Left forelimb (tissue), 1 donor: ENCODE measurements around the gene MAPRE2.
A peak's percentile ranks its signal among the peaks of the same experiment; 100 is the strongest.

Experiments used
- DNase-seq: peaks from one replicate; pipeline ENCODE4 v3.0.0-alpha.2; 2018; ENCODE audit warnings: low spot score

Gene MAPRE2

GRCh38 chr18:35040988-35041814 lies at the start of gene MAPRE2:
Gene MAPRE2, plus strand, starts transcription at chr18:35041413. Its CDS starts 127 bp downstream, at chr18:35041540.
- DNase-seq: peak; percentile 99

DNA sequence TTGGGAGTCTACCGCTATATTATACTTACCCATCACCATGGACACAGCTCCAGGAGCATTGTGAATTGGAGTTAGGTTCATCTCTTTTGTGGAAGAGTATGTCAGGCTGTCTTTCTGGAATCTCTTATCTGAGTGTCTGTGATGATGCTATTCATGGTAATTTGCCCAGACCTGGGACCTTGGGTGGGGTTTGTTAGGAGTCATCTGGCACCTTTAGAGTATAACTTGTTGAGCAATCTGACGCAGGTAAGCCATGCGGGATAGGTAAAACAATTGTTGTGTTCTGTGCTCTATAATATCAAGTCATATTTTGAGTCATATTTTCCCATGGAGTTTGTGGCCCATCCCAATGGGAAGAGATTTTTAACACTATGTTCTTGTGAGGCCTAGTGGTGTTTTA lies 49.7 kb upstream of the MAPRE2 start:
- no peak for DNase-seq

DNA sequence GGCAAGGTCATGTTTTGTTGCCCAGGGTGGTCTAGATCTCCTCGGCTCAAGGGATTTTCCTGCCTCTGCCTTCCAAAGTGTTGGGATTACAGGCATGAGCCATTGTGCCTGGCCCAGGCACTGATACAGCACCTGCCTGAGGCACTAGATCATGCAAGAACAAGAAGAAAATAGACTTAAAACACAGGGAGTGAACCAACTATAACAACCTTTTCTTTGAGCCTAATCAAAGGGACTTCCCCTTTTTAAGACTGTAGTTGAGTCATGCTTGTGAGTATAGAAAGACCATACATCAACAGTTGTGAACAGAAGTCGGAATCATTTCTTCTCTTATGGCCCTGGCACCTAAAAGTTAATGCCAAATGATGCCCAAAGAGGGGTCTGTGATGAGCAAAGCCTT lies 47.9 kb upstream of the MAPRE2 start:
- DNase-seq: no peak

- no peak for DNase-seq
Observed at GRCh38 chr18:34995746-34996145, 45.5 kb upstream of the MAPRE2 start.

GRCh38 chr18:34998661-34999060 lies 42.6 kb upstream of the MAPRE2 start:
- no peak for DNase-seq

DNA sequence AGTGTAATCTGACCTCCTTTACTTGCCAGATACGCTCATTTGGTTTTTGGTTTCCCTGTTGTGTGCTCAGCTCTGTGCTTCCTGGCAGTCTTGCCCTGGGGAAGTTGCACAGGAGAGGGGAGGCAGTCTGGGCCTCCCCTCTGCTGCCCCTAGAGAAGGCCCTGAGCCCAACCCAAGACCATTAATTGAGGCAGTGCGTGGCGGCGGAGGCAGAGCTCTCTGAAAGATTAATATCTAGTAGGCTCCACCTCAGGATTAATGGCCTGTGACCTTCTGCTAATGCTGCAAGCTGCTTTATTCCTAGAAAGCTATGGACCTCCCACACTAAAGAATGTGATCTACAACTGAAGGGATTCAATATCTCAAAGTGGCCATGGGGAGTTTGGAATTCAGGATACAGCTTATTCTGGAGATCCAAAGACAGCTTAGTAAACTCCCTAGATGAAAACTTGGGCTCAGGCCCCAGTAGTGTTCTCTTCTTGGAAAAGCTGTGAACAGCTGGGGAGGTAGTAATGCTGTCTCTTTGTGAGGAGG lies 41.4 kb upstream of the MAPRE2 start:
- DNase-seq: no peak

DNA sequence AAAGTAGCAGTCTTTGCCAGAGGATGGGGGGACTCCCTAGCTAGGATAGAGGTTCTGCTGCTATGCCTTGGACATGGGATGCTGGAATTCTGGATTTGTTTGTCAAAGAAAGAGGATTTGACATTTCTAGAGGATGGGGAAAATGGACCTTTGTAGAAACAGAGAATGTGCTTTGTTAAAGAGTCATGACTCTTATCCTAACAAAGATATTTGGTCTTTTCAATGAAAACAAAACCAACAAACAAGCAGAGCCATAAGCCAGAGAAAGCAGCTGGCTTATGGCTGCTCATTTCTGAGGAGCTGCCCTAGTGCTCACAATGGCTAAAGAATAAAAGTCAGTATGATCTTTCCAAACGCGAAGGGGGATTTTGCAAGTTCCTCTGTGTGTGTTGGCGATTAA lies 40.8 kb upstream of the MAPRE2 start:
- no peak for DNase-seq

- DNase-seq: no peak
Observed at GRCh38 chr18:35002120-35002519, 39.1 kb upstream of the MAPRE2 start.

- DNase-seq: no peak
Observed at GRCh38 chr18:35005963-35006577, 35.1 kb upstream of the MAPRE2 start.

GRCh38 chr18:35010156-35010555 lies 31.1 kb upstream of the MAPRE2 start:
- DNase-seq: no peak

DNA sequence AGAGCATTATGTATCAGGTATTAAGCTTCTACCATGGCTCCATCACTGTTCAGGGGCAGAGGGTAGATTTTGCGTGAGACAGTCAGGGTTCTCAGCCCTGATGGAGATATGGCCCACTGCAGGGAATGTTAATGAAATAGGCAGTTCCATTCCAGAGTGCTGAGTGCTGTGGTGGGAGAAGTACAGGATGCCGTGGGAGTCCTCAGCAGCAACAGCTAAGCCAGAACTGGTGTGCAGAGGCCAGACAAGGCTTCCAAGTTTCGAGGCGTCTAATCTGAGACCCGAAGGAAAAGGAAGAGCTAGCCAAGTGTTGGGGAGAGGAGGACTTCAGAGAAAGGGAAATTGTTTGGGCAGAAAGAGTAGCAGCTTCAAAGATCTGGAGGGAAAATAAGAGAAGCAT lies 30.2 kb upstream of the MAPRE2 start:
- DNase-seq: no peak

- no peak for DNase-seq
Observed at GRCh38 chr18:35019933-35020332, 21.3 kb upstream of the MAPRE2 start.

- no peak for DNase-seq
Observed at GRCh38 chr18:35022426-35023001, 18.7 kb upstream of the MAPRE2 start.

GRCh38 chr18:35024196-35024595 lies 17.0 kb upstream of the MAPRE2 start:
- no peak for DNase-seq

- peak; percentile 79 for DNase-seq
Observed at GRCh38 chr18:35024965-35025364, 16.2 kb upstream of the MAPRE2 start.

DNA sequence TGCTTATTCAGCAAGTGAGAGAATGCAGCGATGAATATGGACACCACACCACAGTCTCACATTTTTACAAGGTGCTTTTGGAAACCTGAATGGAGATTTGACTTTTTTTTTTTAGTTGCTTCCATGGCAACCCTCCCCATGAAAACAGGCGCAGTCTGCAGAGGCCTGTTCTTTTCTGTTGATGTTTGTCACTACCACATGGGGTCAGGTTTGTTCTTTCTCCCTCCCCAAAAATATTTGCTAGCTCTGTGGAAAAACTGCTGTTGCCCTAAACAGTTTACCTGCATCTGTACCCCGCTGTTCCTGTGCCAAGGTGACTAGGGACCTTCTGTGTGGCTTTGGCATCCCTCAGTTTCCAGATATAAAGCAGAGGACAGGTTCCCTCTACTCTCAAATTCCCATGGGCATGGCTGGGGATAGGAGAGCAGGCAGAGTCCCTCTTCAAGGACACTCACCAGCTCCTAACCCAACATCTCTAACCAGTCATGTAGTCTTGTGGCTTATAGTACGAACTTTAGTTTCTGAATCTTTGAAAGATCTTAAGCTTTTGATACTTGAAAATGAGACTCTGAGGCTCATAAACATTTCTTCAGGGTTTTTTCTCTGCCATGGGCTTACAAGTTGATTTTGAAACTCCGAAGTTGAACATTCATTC lies 14.7 kb upstream of the MAPRE2 start:
- no peak for DNase-seq

- DNase-seq: no peak
Observed at GRCh38 chr18:35027206-35027605, 14.0 kb upstream of the MAPRE2 start.

DNA sequence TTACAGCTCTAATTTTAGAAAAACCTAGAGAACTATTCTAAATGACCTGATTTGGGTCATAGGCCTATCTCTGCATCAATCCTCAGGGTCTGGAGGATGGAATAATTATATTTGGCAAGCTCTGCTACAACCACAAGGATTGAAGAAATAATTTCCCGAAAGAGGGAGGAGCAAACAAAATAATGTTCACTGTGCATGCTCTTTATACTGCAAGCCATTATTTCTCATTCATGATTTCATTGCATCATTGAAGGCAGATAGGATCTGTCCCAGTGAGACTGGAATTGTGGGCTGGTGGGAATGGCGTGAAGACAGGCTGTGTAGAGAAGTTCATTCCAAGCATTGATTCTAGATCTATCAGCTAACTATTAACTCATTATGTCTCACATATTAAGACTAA lies 12.7 kb upstream of the MAPRE2 start:
- no peak for DNase-seq

GRCh38 chr18:35029103-35029502 lies 12.1 kb upstream of the MAPRE2 start:
- no peak for DNase-seq

GRCh38 chr18:35029770-35030169 lies 11.4 kb upstream of the MAPRE2 start:
- no peak for DNase-seq

DNA sequence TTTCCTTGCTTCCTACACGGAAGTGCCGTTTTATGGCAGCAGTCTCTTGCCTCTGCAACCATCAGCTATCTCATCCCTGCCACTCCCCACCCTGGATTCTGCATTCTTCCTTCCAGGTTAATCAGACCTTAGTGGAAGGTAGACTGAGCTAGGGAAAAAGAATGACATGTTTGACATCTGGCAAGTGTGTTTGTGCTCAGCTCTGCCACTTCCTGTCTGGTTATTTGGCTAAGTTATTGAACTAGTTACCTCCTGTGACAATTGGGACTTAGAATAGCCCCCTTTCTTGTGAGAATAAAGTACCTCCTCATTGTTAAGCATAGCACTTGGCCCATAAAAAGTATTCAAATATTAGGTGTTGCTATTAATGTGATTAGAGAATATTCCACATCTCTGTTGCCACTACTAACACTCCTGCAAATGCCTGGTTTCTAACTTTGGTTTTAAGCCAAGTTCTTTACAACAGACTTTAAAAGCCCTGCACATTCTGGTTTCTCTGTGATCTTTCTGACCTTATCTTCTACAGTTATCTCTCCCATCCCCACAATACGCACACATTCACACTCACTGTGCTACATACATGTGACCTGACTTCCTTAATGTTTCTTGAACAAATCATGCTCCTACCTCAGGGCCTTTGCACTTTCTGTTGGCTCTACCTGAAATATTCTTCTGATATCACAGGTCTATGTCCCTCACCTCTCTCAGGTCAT lies 10.8 kb upstream of the MAPRE2 start:
- DNase-seq: no peak

DNA sequence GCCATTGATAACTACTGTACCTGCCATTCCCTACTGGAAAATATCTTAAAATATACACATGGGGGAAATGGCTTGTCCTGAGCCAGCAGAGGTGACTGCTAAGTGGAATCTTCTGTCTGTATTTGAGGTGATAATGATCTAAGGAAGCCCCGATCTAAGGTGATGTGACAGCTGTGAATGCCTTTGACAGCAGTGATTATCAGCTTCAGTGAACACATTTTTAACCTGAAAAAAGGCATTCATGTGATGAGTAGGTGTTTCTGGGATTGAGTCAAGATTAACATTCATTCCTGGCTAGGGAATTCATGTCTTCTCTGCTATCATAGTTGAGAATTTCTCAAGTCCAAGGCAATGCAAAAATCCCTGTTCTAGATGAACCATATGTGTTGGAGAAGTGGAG lies 9.1 kb upstream of the MAPRE2 start:
- no peak for DNase-seq
